CD8-positive, alpha-beta memory T cell (primary cell): ENCODE data around the gene TPH2. TPM values are rescaled to one million over a fixed set of nuclear protein-coding genes. Genes with fewer than 3 reads are reported as not detected.

ENCODE experiments used
- CTCF ChIA-PET: fragments of 350-600 bp; sonication (Branson Sonifier 250); formaldehyde crosslinking; loops from one replicate; lab custom pipeline; 2021; ENCODE audit warnings: antibody characterized with exemption; lab: Charles Lee
- POLR2A ChIA-PET: fragments of 350-600 bp; sonication (Branson Sonifier 250); formaldehyde crosslinking; loops from one replicate; lab custom pipeline; 2021; ENCODE audit warnings: antibody characterized with exemption; lab: Charles Lee
- DNase-seq, 5 donors: peaks; one replicate each; pipeline versions ENCODE4 v3.0.0 to v3.0.0-alpha.2; 2020 to 2022; ENCODE audit warnings: mixed read lengths in 1 of 5
- H3K27ac ChIP-seq: one replicate; pipeline ENCODE4 v1.7.0; 2013; ENCODE audit warnings: low read depth, mild to moderate bottlenecking, low read length, moderate library complexity
- H3K27me3 ChIP-seq: 2 replicates; pipeline ENCODE4 v1.7.0; 2013; ENCODE audit warnings: low read length, mild to moderate bottlenecking; ENCODE audit not compliant: insufficient read depth, poor library complexity, severe bottlenecking
- H3K36me3 ChIP-seq: 2 replicates; pipeline ENCODE4 v1.7.0; 2013; ENCODE audit warnings: mild to moderate bottlenecking, low read length, moderate library complexity; ENCODE audit not compliant: insufficient read depth
- H3K4me1 ChIP-seq: 2 replicates; pipeline ENCODE4 v1.7.0; 2013; ENCODE audit warnings: mild to moderate bottlenecking, low read length, moderate library complexity; ENCODE audit not compliant: insufficient read depth
- H3K4me3 ChIP-seq: 2 replicates; pipeline ENCODE4 v1.7.0; 2013; ENCODE audit warnings: mild to moderate bottlenecking, low read length
- H3K9me3 ChIP-seq: 2 replicates; pipeline ENCODE4 v1.7.0; 2013; ENCODE audit warnings: mild to moderate bottlenecking, low read length
- H3K27ac Mint-ChIP-seq, 8 donors: one replicate each; pipeline ENCODE4 v1.8.0; 2020 to 2021; ENCODE audit warnings: mixed read lengths in 8 of 8, mild to moderate bottlenecking in 6 of 8, inconsistent platforms in 3 of 8, moderate library complexity in 3 of 8
- H3K27me3 Mint-ChIP-seq, 2 donors: one replicate each; pipeline ENCODE4 v1.8.0; 2020 to 2021; ENCODE audit warnings: mixed read lengths in 2 of 2, mild to moderate bottlenecking in 1 of 2, moderate library complexity in 1 of 2
- H3K36me3 Mint-ChIP-seq, 3 donors: one replicate each; pipeline ENCODE4 v1.8.0; 2020 to 2021; ENCODE audit warnings: mixed read lengths in 3 of 3, inconsistent platforms in 1 of 3, mild to moderate bottlenecking in 1 of 3
- H3K4me1 Mint-ChIP-seq, 3 donors: one replicate each; pipeline ENCODE4 v1.8.0; 2020 to 2021; ENCODE audit warnings: mixed read lengths in 3 of 3, inconsistent platforms in 1 of 3, mild to moderate bottlenecking in 1 of 3
- H3K4me3 Mint-ChIP-seq, 7 donors: one replicate each; pipeline ENCODE4 v1.8.0; 2020 to 2021; ENCODE audit warnings: mixed read lengths in 7 of 7, mild to moderate bottlenecking in 6 of 7, moderate library complexity in 4 of 7, inconsistent platforms in 2 of 7
- H3K9me3 Mint-ChIP-seq, 5 donors: one replicate each; pipeline ENCODE4 v1.8.0; 2020 to 2022; ENCODE audit warnings: mixed read lengths in 5 of 5, mild to moderate bottlenecking in 3 of 5, moderate library complexity in 2 of 5, inconsistent platforms in 1 of 5
- polyA plus RNA-seq: library from polyadenylated mRNA; unstranded; fragments of 300-500 nt; fragmentation: Illumina TruSeq; gene quantifications from one replicate; pipeline ENCODE4 v1.2.3, GENCODE V29; 2021
- total RNA-seq, 2 experiments: library from RNA; stranded (reverse); gene quantifications; one replicate each; pipeline ENCODE4 v1.2.3, GENCODE V29; 2021

The TPH2 gene
- total and polyA plus RNA-seq, 3 experiments from 2014 or later, result not detected

DNA sequence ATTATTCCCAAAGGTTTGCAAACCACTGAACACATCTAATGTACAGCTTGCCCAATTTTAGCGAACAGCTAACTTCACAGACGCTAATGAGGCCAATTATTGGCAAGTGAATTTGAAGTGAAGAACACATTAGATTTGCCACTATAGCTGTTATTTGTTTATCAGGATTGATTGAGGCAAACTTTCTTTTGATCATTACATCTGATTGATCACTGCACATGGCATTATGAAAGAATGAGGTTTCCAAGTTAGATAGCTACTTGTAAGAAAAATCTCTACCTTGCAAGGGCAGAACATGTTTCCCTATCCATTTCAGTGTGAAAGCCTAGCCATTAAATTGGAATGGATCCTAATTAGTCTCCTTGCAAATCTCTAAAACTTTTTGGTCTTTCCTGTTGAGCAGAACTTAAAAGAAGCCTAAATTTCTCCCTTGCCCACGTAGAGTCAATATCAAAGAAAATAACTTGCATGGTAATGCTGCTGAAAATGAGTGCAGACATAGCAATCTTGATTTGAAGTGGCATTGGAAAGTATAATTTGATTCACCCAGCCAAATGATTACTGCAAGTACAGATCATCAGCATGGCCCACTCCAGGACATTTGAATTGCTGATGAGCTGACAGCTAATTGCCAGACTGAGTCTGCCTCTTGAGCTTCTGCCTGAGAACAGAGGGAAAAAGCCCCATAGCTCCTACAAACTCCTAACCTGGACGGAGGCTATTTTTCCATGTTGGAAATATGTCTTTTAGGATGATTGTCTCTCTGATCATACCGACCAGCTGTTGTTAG is 98.6 kb downstream of the TPH2 start:
- Histone ChIP-seq H3K9me3 (no peaks in the 10 kb centered on the region), H3K27me3 (no peaks in the 10 kb centered on the region), H3K27ac (no peak overlapping the region), H3K4me3 (no peak overlapping the region), H3K4me1 (no peaks in the 10 kb centered on the region), H3K36me3 (no peaks in the 10 kb centered on the region)
- peaks cover 0 to 2% (median 0%) of the 10 kb centered on the region in 5 donors for H3K9me3 Mint-ChIP-seq
- no peak overlapping the region for H3K27ac Mint-ChIP-seq
- ChIA-PET POLR2A (no interaction called here), CTCF (interaction anchor here (1.2 kb wide), 1 partner anchor 20 kb away, joined by 4 read pairs; no protein-coding TSS in a partner anchor)
- DNase-seq, result no peak
- H3K36me3 Mint-ChIP-seq, result no peaks in the 10 kb centered on the region
- peaks cover 5 to 14% of the 10 kb centered on the region in 2 donors for H3K27me3 Mint-ChIP-seq
- no peak overlapping the region for H3K4me3 Mint-ChIP-seq
- no peaks in the 10 kb centered on the region for H3K4me1 Mint-ChIP-seq

- H3K36me3 Mint-ChIP-seq, result no peaks in the 10 kb centered on the region
- no peak for DNase-seq
- ChIA-PET CTCF (no interaction called here), POLR2A (no interaction called here)
- H3K4me1 ChIP-seq, result no peaks in the 10 kb centered on the region
- H3K27me3 ChIP-seq, result no peaks in the 10 kb centered on the region
- no peaks in the 10 kb centered on the region for H3K36me3 ChIP-seq
- H3K9me3 Mint-ChIP-seq, result no peaks in the 10 kb centered on the region
- no peak overlapping the region for H3K4me3 Mint-ChIP-seq
- H3K4me3 ChIP-seq, result no peak overlapping the region
- no peaks in the 10 kb centered on the region for H3K9me3 ChIP-seq
- H3K4me1 Mint-ChIP-seq, result no peaks in the 10 kb centered on the region
- H3K27ac Mint-ChIP-seq, result no peak overlapping the region
- no peak overlapping the region for H3K27ac ChIP-seq
- peaks cover 6% of the 10 kb centered on the region in 2 donors for H3K27me3 Mint-ChIP-seq
Measured at GRCh38 chr12:72041811-72042210, 103.2 kb downstream of the TPH2 start.

- ChIA-PET POLR2A (no interaction called here), CTCF (no interaction called here)
- H3K4me1 Mint-ChIP-seq, result no peaks in the 10 kb centered on the region
- H3K36me3 Mint-ChIP-seq, result no peaks in the 10 kb centered on the region
- no peak for DNase-seq
- peaks cover 0 to 13% of the 10 kb centered on the region in 2 donors for H3K27me3 Mint-ChIP-seq
- no peaks in the 10 kb centered on the region for H3K4me1 ChIP-seq
- H3K27ac ChIP-seq, result no peak overlapping the region
- H3K27me3 ChIP-seq, result no peaks in the 10 kb centered on the region
- H3K4me3 Mint-ChIP-seq, result no peak overlapping the region
- H3K27ac Mint-ChIP-seq, result no peak overlapping the region
- H3K36me3 ChIP-seq, result no peaks in the 10 kb centered on the region
- no peaks in the 10 kb centered on the region for H3K9me3 ChIP-seq
- no peak overlapping the region for H3K4me3 ChIP-seq
- peaks cover 0 to 2% (median 0%) of the 10 kb centered on the region in 5 donors for H3K9me3 Mint-ChIP-seq
Measured at GRCh38 chr12:72053604-72054003, 115.0 kb downstream of the TPH2 start.

GRCh38 chr12:72054511-72054910 is 115.9 kb downstream of the TPH2 start:
- H3K4me1 ChIP-seq, result no peaks in the 10 kb centered on the region
- CTCF ChIA-PET, result no interaction called here
- peaks cover 2 to 9% of the 10 kb centered on the region in 2 donors for H3K27me3 Mint-ChIP-seq

GRCh38 chr12:72057330-72057914 is 118.8 kb downstream of the TPH2 start:
- DNase-seq, result no peak
- H3K4me3 ChIP-seq, result no peak overlapping the region
- H3K27me3 Mint-ChIP-seq, result peaks cover 0 to 2% of the 10 kb centered on the region in 2 donors
- H3K4me1 ChIP-seq, result no peaks in the 10 kb centered on the region
- no peak overlapping the region for H3K27ac ChIP-seq
- H3K9me3 Mint-ChIP-seq, result no peaks in the 10 kb centered on the region
- no peak overlapping the region for H3K27ac Mint-ChIP-seq
- CTCF ChIA-PET, result no interaction called here
- H3K27me3 ChIP-seq, result no peaks in the 10 kb centered on the region
- no peak overlapping the region for H3K4me3 Mint-ChIP-seq
- no peaks in the 10 kb centered on the region for H3K9me3 ChIP-seq
- no peaks in the 10 kb centered on the region for H3K36me3 Mint-ChIP-seq
- POLR2A ChIA-PET, result no interaction called here
- no peaks in the 10 kb centered on the region for H3K4me1 Mint-ChIP-seq
- no peaks in the 10 kb centered on the region for H3K36me3 ChIP-seq

More at GRCh38 chr12:72054511-72054910, 115.9 kb downstream of the TPH2 start:
- Histone ChIP-seq H3K4me3 (no peak overlapping the region), H3K27ac (no peak overlapping the region), H3K9me3 (no peaks in the 10 kb centered on the region), H3K27me3 (no peaks in the 10 kb centered on the region), H3K36me3 (no peaks in the 10 kb centered on the region)
- Mint-ChIP-seq H3K27ac (no peak overlapping the region), H3K4me1 (no peaks in the 10 kb centered on the region), H3K9me3 (peaks cover 0 to 2% (median 0%) of the 10 kb centered on the region in 5 donors), H3K4me3 (no peak overlapping the region), H3K36me3 (no peaks in the 10 kb centered on the region)
- no peak for DNase-seq
- POLR2A ChIA-PET, result no interaction called here

- Histone ChIP-seq H3K36me3 (no peaks in the 10 kb centered on the region), H3K4me1 (no peaks in the 10 kb centered on the region), H3K27ac (no peak overlapping the region), H3K27me3 (no peaks in the 10 kb centered on the region), H3K4me3 (no peak overlapping the region), H3K9me3 (no peaks in the 10 kb centered on the region)
- DNase-seq, result no peak
- Mint-ChIP-seq H3K4me1 (no peaks in the 10 kb centered on the region), H3K27me3 (peaks cover 0 to 2% of the 10 kb centered on the region in 2 donors), H3K27ac (no peak overlapping the region), H3K36me3 (no peaks in the 10 kb centered on the region), H3K9me3 (no peaks in the 10 kb centered on the region), H3K4me3 (no peak overlapping the region)
- ChIA-PET POLR2A (no interaction called here), CTCF (no interaction called here)
Measured at GRCh38 chr12:72063073-72063472, 124.4 kb downstream of the TPH2 start.

DNA sequence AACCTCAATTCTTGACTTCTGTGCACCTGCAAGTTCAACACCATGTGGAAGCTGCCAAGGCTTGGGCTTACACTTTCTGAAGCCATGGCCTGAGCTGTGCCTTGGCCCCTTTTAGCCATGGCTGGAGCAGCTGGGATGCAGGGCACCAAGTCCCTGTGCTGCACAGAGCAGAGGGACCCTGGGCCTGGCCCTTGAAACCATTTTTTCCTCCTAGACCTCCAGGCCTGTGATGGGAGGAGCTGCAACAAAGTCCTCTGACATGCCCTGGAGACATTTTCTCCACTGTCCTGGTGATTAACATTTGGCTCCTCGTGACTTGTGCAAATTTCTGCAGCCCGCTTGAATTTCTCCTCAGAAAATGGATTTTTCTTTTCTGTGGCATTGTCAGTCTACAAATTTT is 132.4 kb downstream of the TPH2 start:
- H3K4me3 Mint-ChIP-seq, result no peak overlapping the region

DNA sequence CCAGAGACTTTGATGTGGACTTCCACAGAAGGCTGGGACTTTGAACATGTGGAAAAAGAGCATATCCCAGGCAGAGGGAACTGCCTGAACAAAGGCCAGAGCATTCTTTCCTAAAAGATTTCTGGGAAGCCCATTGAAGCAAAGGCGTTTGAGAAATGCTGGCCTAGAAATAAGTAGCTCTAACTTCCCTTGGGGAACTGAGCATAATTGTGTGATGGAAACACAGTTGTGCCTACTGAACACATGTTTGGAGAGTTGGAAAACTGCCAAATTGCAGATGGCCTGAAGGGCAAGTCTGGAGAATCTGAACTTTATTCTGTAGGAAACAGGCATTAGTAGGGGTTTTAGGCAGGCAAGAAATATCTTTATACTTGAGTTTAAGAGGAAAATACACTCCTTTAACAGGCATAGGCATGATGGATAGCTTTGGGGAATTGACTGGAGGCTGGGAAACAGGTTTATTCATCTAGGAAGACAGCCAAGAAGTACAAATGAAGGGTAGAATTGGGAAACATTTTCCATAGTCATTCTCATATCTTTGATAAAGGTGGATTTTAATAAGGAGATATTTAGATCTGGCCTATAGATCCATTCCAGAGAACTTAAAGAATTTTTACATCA is 134.1 kb downstream of the TPH2 start:
- Histone ChIP-seq H3K4me1 (no peaks in the 10 kb centered on the region), H3K4me3 (no peak overlapping the region), H3K9me3 (no peaks in the 10 kb centered on the region), H3K36me3 (no peaks in the 10 kb centered on the region), H3K27ac (no peak overlapping the region), H3K27me3 (no peaks in the 10 kb centered on the region)
- Mint-ChIP-seq H3K4me3 (no peak overlapping the region), H3K36me3 (no peaks in the 10 kb centered on the region), H3K4me1 (no peaks in the 10 kb centered on the region), H3K27ac (no peak overlapping the region), H3K27me3 (no peaks in the 10 kb centered on the region), H3K9me3 (peaks cover 0 to 5% (median 4%) of the 10 kb centered on the region in 5 donors)
- no peak for DNase-seq
- CTCF ChIA-PET, result no interaction called here
- POLR2A ChIA-PET, result no interaction called here

More for the DNA sequence above, 132.4 kb downstream of the TPH2 start:
- H3K27me3 ChIP-seq, result no peaks in the 10 kb centered on the region
- ChIA-PET CTCF (no interaction called here), POLR2A (no interaction called here)
- no peaks in the 10 kb centered on the region for H3K9me3 ChIP-seq
- H3K4me1 ChIP-seq, result no peaks in the 10 kb centered on the region
- H3K36me3 ChIP-seq, result no peaks in the 10 kb centered on the region
- H3K36me3 Mint-ChIP-seq, result no peaks in the 10 kb centered on the region
- H3K4me3 ChIP-seq, result no peak overlapping the region
- H3K9me3 Mint-ChIP-seq, result peaks cover 0 to 5% (median 4%) of the 10 kb centered on the region in 5 donors
- no peaks in the 10 kb centered on the region for H3K27me3 Mint-ChIP-seq
- H3K27ac Mint-ChIP-seq, result no peak overlapping the region
- no peaks in the 10 kb centered on the region for H3K4me1 Mint-ChIP-seq
- DNase-seq, result no peak
- H3K27ac ChIP-seq, result no peak overlapping the region
